K562 (cell line): ENCODE data around the gene MBP. TPM values are rescaled to one million over a fixed set of nuclear protein-coding genes. Genes with fewer than 3 reads are reported as not detected.

Experiments used
- ATAC-seq: fragments of 200-7000 bp; cut with Tn5 transposase; 3 replicates; pipeline ENCODE4 v1.9.1; 2020; ENCODE audit warnings: moderate library complexity
- BruUV-seq: library from RNA; stranded (reverse); fragments of 400-500 nt; replicated peaks from 2 replicates; lab custom pipeline; 2021; lab: Mats Ljungman, UMichigan
- CTCF ChIA-PET: fragments of 300-600 bp; formaldehyde crosslinking; extraction: SDS; loops from one replicate; lab custom pipeline; 2021; ENCODE audit warnings: low intra/inter-chr PET ratio; lab: Yijun Ruan, JAX
- POLR2A ChIA-PET: fragments of 300-600, 350-650 bp; sonication (Branson Sonifier 250); formaldehyde crosslinking; extraction: SDS; loops from one replicate; lab custom pipeline; 2021; ENCODE audit warnings: antibody characterized with exemption, inconsistent platforms; lab: Yijun Ruan, JAX
- DNase-seq, 4 experiments: peaks; one replicate each; pipeline versions ENCODE4 v3.0.0 to v3.0.0-alpha.2; 2011 to 2018; ENCODE audit warnings: low spot score in 3 of 4, mixed read lengths in 3 of 4; ENCODE audit errors: extremely low read depth in 1 of 4
- FAIRE-seq: peaks from 2 replicates; lab custom pipeline; 2011; peaks lifted over from hg19 to GRCh38; lab: Jason Lieb, UNC
- H2AFZ ChIP-seq: 2 replicates; pipeline ENCODE4 v1.6.0; 2011; ENCODE audit warnings: low read depth, low read length, control low read depth, inconsistent platforms
- H3K27ac ChIP-seq: fragments of 200-600 bp; 3 replicates; pipeline ENCODE4 v1.8.0; 2011; ENCODE audit warnings: low read depth, mild to moderate bottlenecking, control low read depth, inconsistent platforms, low read length, moderate library complexity, mixed read lengths; ENCODE audit errors: extremely low read depth
- H3K27me3 ChIP-seq, 2 experiments: fragments of 300-600 bp in 1 of 2; 2 replicates in 1 of 2; 3 replicates in 1 of 2; pipeline versions ENCODE4 v1.6.0 to v1.8.0; 2011; ENCODE audit warnings: inconsistent platforms in 2 of 2, low read length in 2 of 2, mild to moderate bottlenecking in 1 of 2, mixed read lengths in 1 of 2, moderate library complexity in 1 of 2; ENCODE audit not compliant: control insufficient read depth in 2 of 2, insufficient read depth in 2 of 2
- H3K36me3 ChIP-seq: fragments of 300-600 bp; 3 replicates; pipeline ENCODE4 v1.8.0; 2011; ENCODE audit warnings: mild to moderate bottlenecking, low read length, inconsistent platforms; ENCODE audit not compliant: control insufficient read depth, insufficient read depth
- H3K4me1 ChIP-seq, 2 experiments: fragments of 200-600 bp in 1 of 2; replicated peaks in 1 of 2; 2 replicates in 1 of 2; 3 replicates in 1 of 2; pipeline versions ENCODE4 v1.5.1 to v1.8.0; 2011; ENCODE audit warnings: inconsistent platforms in 2 of 2, low read length in 2 of 2, mild to moderate bottlenecking in 1 of 2, mixed read lengths in 1 of 2, moderate library complexity in 1 of 2; ENCODE audit not compliant: control insufficient read depth in 2 of 2, insufficient read depth in 2 of 2
- H3K4me2 ChIP-seq: 2 replicates; pipeline ENCODE4 v1.6.1; 2011; ENCODE audit warnings: low read length, control low read depth, inconsistent platforms, mixed read lengths; ENCODE audit not compliant: insufficient read depth
- H3K4me3 ChIP-seq: fragments of 200-600 bp; sonication (generic), shearing (Covaris generic); 2 replicates; pipeline ENCODE4 v1.5.1; 2016; ENCODE audit warnings: control low read depth, inconsistent platforms
- H3K79me2 ChIP-seq: fragments of 200-600 bp; 3 replicates; pipeline ENCODE4 v1.8.0; 2011; ENCODE audit warnings: low read length, inconsistent platforms; ENCODE audit not compliant: control insufficient read depth, insufficient read depth
- H3K9ac ChIP-seq, 2 experiments: 2 replicates each; pipeline versions ENCODE4 v1.6.0 to v1.6.1; 2011; ENCODE audit warnings: low read depth in 2 of 2, low read length in 2 of 2, control low read depth in 1 of 2, inconsistent platforms in 1 of 2, mild to moderate bottlenecking in 1 of 2, mixed read lengths in 1 of 2; ENCODE audit not compliant: insufficient read depth in 1 of 2
- H3K9me1 ChIP-seq: one replicate; pipeline ENCODE4 v1.6.0; 2011; ENCODE audit warnings: inconsistent platforms, mild to moderate bottlenecking, low read length, moderate library complexity; ENCODE audit not compliant: control insufficient read depth, insufficient read depth
- H3K9me3 ChIP-seq: replicated peaks from 2 replicates; pipeline ENCODE4 v1.5.1; 2011; ENCODE audit warnings: low read depth, low read length, inconsistent platforms; ENCODE audit not compliant: control insufficient read depth, insufficient read depth
- H4K20me1 ChIP-seq: replicated peaks from 2 replicates; pipeline ENCODE4 v1.6.1; 2011; ENCODE audit warnings: low read length, inconsistent platforms, mixed read lengths; ENCODE audit not compliant: control insufficient read depth, insufficient read depth
- CBFA2T3 ChIP-seq: fragments of 450-650 bp; IDR thresholded peaks from 2 replicates; pipeline ENCODE4 v1.6.1; 2017
- CBX1 ChIP-seq: sonication (generic); IDR thresholded peaks from 2 replicates; pipeline ENCODE4 v1.6.1; 2016; ENCODE audit warnings: antibody characterized with exemption, low read depth, mild to moderate bottlenecking
- CBX3 ChIP-seq, 2 experiments: IDR thresholded peaks; 1 replicate in 1 of 2; 2 replicates in 1 of 2; pipeline ENCODE4 v1.6.1; 2012; ENCODE audit warnings: inconsistent platforms in 2 of 2, low read length in 2 of 2, borderline replicate concordance in 1 of 2, control low read depth in 1 of 2
- MXI1 ChIP-seq: IDR thresholded peaks from 2 replicates; pipeline ENCODE4 v1.6.1; 2011; ENCODE audit warnings: low read depth, mild to moderate bottlenecking, improper control_type of control experiment, low read length
- SRF ChIP-seq, 2 experiments: fragments of 250-450, 450-650 bp in 1 of 2; sonication (Bioruptor Pico) in 1 of 2; sonication (generic) in 1 of 2; formaldehyde crosslinking; IDR thresholded peaks; 2 replicates each; pipeline versions ENCODE4 v1.5.0 to v1.5.1; 2020 to 2022; ENCODE audit warnings: mild to moderate bottlenecking in 1 of 2, missing genetic modification reagents in 1 of 2
- ZEB2 ChIP-seq: fragments of 450-650 bp; IDR thresholded peaks from 2 replicates; pipeline ENCODE4 v1.6.1; 2016
- ZNF436 ChIP-seq: fragments of 250-450, 450-650 bp; sonication (Bioruptor Pico); formaldehyde crosslinking; IDR thresholded peaks from 2 replicates; pipeline ENCODE4 v1.7.0; 2020; ENCODE audit warnings: mild to moderate bottlenecking
- ZNF589 ChIP-seq: fragments of 200-800 bp; sonication (Bioruptor generic); IDR thresholded peaks from 2 replicates; pipeline ENCODE4 v1.6.1; 2016; ENCODE audit warnings: low read depth, missing genetic modification characterization, missing compliant biosample characterization
- ZNF77 ChIP-seq: fragments of 250-450 bp; sonication (Bioruptor Pico); IDR thresholded peaks from 2 replicates; pipeline ENCODE4 v1.5.0; 2020
- WGBS: fragments of 100-300 bp; shearing (Covaris generic); methylation state at CpG from one replicate; pipeline ENCODE4 v1.1.6; 2016; ENCODE audit warnings: low coverage, mixed read lengths; ENCODE audit not compliant: insufficient coverage; ENCODE audit errors: missing lambda C conversion rate; 5-methylcytosine and 5-hydroxymethylcytosine counted together
- in situ Hi-C: fragments of 300-500 bp; cut with MboI; formaldehyde crosslinking; loops from 4 replicates; pipeline ENCODE4 v1.15.0; 2018; ENCODE audit warnings: inconsistent platforms, mixed read lengths
- intact Hi-C: fragments of 100-400 bp; cut with micrococcal nuclease; formaldehyde crosslinking; loops from 2 replicates; pipeline ENCODE4 v1.14.2; 2022
- polyA plus RNA-seq, 8 experiments: library from polyadenylated mRNA; depleted of rRNA in 4 of 8; stranded (reverse) in 5 of 8; unstranded in 3 of 8; fragments of >200 nt; fragmentation: Nextera tagmentation in 2 of 8; fragmentation: Illumina TruSeq in 1 of 8; extraction: Ambion mirVana in 2 of 8; extraction: Trizol in 1 of 8; gene quantifications; 2 replicates each; pipeline versions ENCODE4 v1.2.1 to v1.2.3, GENCODE V29; 2011 to 2014; ENCODE audit warnings: inconsistent platforms in 1 of 8, missing spikeins in 1 of 8
- total RNA-seq, 7 experiments: library from RNA; depleted of rRNA in 6 of 7; stranded (reverse); fragments of >200 nt in 6 of 7; fragmentation: Illumina TruSeq in 2 of 7; extraction: Trizol in 2 of 7; gene quantifications; 2 replicates each; pipeline versions ENCODE4 v1.2.1 to v1.2.3, GENCODE V29; 2011 to 2021; ENCODE audit warnings: low replicate concordance in 1 of 7
- TF ChIP-seq, protein P1 (sequence below): fragments of 450-650 bp; formaldehyde crosslinking; IDR thresholded peaks from 2 replicates; pipeline ENCODE4 v1.4.0; 2022; ENCODE audit warnings: mild to moderate bottlenecking, moderate library complexity
- TF ChIP-seq, protein P2 (sequence below), 2 experiments: fragments of 450-650 bp in 1 of 2; sonication (generic) in 1 of 2; formaldehyde crosslinking in 1 of 2; IDR thresholded peaks in 1 of 2; conservative IDR thresholded peaks in 1 of 2; 2 replicates each; pipeline versions ENCODE4 v1.6.1 to v1.8.1; 2016 to 2023; ENCODE audit warnings: mild to moderate bottlenecking in 2 of 2, moderate library complexity in 2 of 2, inconsistent platforms in 1 of 2, missing genetic modification reagents in 1 of 2
- TF ChIP-seq, protein P3 (sequence below): fragments of 250-450 bp; sonication (Bioruptor Pico); IDR thresholded peaks from 2 replicates; pipeline ENCODE4 v1.8.0; 2022; ENCODE audit warnings: moderate library complexity, mild to moderate bottlenecking, inconsistent platforms
- TF ChIP-seq, protein P4 (sequence below), 3 experiments: IDR thresholded peaks in 2 of 3; conservative IDR thresholded peaks in 1 of 3; 2 replicates each; pipeline ENCODE4 v1.5.1; 2011 to 2012; ENCODE audit warnings: low read length in 3 of 3, mild to moderate bottlenecking in 3 of 3, control low read depth in 2 of 3, improper control_type of control experiment in 1 of 3, inconsistent platforms in 1 of 3, low read depth in 1 of 3, mixed read lengths in 1 of 3, moderate library complexity in 1 of 3; ENCODE audit not compliant: insufficient read depth in 2 of 3
- TF ChIP-seq, protein P5 (sequence below), 2 experiments: fragments of 450-650 bp; conservative IDR thresholded peaks; 2 replicates each; pipeline ENCODE4 v1.6.1; 2017; ENCODE audit warnings: mild to moderate bottlenecking in 2 of 2, moderate library complexity in 2 of 2

Gene MBP
- total and polyA plus RNA-seq, 9 of the 15 experiments (the other 6 are each of a cell fraction or from before 2014, with no cell fraction given): 0.09 TPM; not detected in 8

DNA sequence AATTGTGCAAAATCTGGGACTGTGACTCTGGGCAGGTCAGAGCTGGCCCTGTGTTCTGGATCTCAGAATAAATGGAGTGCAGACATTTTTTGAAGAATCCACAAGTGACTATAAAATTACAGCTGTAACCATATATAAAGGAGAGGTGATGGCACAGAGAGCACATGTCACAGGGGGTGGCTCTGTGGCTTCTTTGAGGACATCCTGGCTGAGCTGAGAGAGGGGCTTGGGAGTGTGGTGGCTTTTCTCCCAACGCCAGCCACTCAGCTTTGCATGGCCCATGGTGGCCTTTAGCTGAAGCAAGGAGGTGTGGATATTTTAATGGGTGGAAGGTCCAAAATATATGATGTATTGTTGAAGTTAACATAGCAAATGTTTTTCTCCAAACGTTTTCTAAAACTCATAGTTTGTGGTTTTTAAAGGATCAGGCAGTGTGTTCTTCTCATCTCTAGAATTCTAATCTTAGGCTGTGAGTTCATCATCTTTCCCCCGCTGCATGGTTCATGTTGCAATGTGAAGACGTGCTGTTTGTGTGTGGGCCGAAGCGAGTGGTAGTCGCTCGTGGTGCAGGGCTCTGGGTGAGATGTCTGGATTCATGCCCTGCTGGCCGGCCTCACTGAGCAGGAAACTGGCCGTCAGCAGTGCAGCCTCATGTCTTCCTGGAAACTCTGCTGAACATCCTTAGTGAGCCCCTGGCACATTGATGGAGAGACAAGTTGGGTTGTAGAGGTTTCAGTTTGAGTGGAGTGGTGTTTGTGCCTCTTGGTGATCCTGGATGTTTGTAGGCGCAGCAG lies 200.4 kb downstream of the MBP start (continued):
- TF ChIP-seq ZNF589 (no peak), SRF (CRISPR knock-in tag; IDR thresholded peaks at IDR 0.05) (no peak)

DNA sequence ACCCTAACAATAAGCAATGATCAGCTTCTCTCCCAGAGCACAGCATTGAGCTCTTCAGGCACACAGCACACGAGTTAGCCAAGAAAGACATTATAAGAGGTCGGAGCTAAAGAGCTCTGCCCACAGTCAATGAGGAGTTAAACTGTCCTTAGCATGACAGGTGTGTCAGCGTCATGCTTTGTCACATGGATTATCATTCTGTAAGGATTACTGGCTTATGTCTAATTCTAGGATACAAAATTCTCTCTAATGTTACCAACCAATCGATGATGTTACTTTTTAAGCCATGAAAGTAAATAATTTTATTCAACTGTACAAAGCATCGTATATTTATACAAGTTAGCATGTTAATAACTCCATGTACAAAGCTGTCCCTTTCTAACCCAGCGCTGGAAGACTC lies 201.4 kb downstream of the MBP start:
- Histone ChIP-seq H3K27ac (no peak overlapping the region), H3K4me1 (no peaks in the 10 kb centered on the region), H3K27me3 (no peaks in the 10 kb centered on the region), H3K79me2 (no peaks in the 10 kb centered on the region), H4K20me1 (no peaks in the 10 kb centered on the region), H3K4me2 (no peak overlapping the region), H3K9me3 (no peaks in the 10 kb centered on the region), H3K9me1 (no peaks in the 10 kb centered on the region), H3K36me3 (peaks cover 26% of the 10 kb centered on the region), H3K9ac (no peak overlapping the region), H2AFZ (no peak overlapping the region), H3K4me3 (no peak overlapping the region)
- no peak for DNase-seq
- no TSS peak for BruUV-seq
- no peak for ATAC-seq
- in situ Hi-C loops: no loop called here
- intact Hi-C loops: no loop called here
- FAIRE-seq: no peak
- ChIA-PET CTCF (no interaction called here), POLR2A (no interaction called here)
- WGBS: 78% methylated on average over 6 of the region's 6 CpGs
- no peak for TF ChIP-seq ZNF436 (CRISPR knock-in tag)
- TF ChIP-seq CBX3 (IDR thresholded peaks at IDR 0.05; ENCODE audit: borderline replicate concordance in 1 of 2, low read length in 2 of 2): no peak
- no peak for TF ChIP-seq ZNF77 (CRISPR knock-in tag)
- TF ChIP-seq, protein P1, sequence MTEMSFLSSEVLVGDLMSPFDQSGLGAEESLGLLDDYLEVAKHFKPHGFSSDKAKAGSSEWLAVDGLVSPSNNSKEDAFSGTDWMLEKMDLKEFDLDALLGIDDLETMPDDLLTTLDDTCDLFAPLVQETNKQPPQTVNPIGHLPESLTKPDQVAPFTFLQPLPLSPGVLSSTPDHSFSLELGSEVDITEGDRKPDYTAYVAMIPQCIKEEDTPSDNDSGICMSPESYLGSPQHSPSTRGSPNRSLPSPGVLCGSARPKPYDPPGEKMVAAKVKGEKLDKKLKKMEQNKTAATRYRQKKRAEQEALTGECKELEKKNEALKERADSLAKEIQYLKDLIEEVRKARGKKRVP (CRISPR knock-in tag): no peak
- TF ChIP-seq, protein P2, sequence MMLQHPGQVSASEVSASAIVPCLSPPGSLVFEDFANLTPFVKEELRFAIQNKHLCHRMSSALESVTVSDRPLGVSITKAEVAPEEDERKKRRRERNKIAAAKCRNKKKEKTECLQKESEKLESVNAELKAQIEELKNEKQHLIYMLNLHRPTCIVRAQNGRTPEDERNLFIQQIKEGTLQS (IDR thresholded peaks at IDR 0.05): no peak
- TF ChIP-seq, protein P2 (CRISPR knock-in tag; conservative IDR thresholded peaks at IDR 0.05): no peak
- TF ChIP-seq, protein P3, sequence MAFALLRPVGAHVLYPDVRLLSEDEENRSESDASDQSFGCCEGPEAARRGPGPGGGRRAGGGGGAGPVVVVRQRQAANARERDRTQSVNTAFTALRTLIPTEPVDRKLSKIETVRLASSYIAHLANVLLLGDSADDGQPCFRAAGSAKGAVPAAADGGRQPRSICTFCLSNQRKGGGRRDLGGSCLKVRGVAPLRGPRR (CRISPR knock-in tag): no peak
- no peak for TF ChIP-seq CBX1
- TF ChIP-seq MXI1: no peak
- TF ChIP-seq, protein P4, sequence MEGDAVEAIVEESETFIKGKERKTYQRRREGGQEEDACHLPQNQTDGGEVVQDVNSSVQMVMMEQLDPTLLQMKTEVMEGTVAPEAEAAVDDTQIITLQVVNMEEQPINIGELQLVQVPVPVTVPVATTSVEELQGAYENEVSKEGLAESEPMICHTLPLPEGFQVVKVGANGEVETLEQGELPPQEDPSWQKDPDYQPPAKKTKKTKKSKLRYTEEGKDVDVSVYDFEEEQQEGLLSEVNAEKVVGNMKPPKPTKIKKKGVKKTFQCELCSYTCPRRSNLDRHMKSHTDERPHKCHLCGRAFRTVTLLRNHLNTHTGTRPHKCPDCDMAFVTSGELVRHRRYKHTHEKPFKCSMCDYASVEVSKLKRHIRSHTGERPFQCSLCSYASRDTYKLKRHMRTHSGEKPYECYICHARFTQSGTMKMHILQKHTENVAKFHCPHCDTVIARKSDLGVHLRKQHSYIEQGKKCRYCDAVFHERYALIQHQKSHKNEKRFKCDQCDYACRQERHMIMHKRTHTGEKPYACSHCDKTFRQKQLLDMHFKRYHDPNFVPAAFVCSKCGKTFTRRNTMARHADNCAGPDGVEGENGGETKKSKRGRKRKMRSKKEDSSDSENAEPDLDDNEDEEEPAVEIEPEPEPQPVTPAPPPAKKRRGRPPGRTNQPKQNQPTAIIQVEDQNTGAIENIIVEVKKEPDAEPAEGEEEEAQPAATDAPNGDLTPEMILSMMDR (IDR thresholded peaks at IDR 0.05 in 2 of 3, conservative IDR thresholded peaks at IDR 0.05 in 1 of 3; ENCODE audit: insufficient read depth in 2 of 3, low read depth in 1 of 3, low read length in 3 of 3): no peak
- no peak for TF ChIP-seq ZEB2
- TF ChIP-seq, protein P5, sequence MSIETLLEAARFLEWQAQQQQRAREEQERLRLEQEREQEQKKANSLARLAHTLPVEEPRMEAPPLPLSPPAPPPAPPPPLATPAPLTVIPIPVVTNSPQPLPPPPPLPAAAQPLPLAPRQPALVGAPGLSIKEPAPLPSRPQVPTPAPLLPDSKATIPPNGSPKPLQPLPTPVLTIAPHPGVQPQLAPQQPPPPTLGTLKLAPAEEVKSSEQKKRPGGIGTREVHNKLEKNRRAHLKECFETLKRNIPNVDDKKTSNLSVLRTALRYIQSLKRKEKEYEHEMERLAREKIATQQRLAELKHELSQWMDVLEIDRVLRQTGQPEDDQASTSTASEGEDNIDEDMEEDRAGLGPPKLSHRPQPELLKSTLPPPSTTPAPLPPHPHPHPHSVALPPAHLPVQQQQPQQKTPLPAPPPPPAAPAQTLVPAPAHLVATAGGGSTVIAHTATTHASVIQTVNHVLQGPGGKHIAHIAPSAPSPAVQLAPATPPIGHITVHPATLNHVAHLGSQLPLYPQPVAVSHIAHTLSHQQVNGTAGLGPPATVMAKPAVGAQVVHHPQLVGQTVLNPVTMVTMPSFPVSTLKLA (conservative IDR thresholded peaks at IDR 0.05): no peak
- no peak for TF ChIP-seq CBFA2T3
